Gastroesophageal sphincter (tissue), 3 donors: ENCODE results near the gene ASAP2.

Experiments used
- EP300 ChIP-seq: sonication (generic); formaldehyde crosslinking; IDR thresholded peaks from one replicate; pipeline ENCODE4 v1.6.1; 2017; ENCODE audit warnings: antibody characterized with exemption, mild to moderate bottlenecking
- POLR2A ChIP-seq, 2 donors: fragments of 450-650 bp; IDR thresholded peaks; one replicate each; pipeline ENCODE4 v1.6.1; 2017; ENCODE audit warnings: antibody characterized with exemption in 2 of 2, mild to moderate bottlenecking in 2 of 2, moderate library complexity in 1 of 2
- POLR2AphosphoS5 ChIP-seq: sonication (generic); formaldehyde crosslinking; IDR thresholded peaks from one replicate; pipeline ENCODE4 v1.6.1; 2017; ENCODE audit warnings: antibody characterized with exemption
- TF ChIP-seq, protein P1 (sequence below), 4 experiments: fragments of 200-600 bp in 2 of 4; fragments of 450-650 bp in 2 of 4; sonication (generic) in 1 of 4; IDR thresholded peaks; one replicate each; pipeline ENCODE4 v1.5.1; 2017 to 2019; ENCODE audit warnings: antibody characterized with exemption in 4 of 4, mild to moderate bottlenecking in 2 of 4, moderate library complexity in 2 of 4

DNA sequence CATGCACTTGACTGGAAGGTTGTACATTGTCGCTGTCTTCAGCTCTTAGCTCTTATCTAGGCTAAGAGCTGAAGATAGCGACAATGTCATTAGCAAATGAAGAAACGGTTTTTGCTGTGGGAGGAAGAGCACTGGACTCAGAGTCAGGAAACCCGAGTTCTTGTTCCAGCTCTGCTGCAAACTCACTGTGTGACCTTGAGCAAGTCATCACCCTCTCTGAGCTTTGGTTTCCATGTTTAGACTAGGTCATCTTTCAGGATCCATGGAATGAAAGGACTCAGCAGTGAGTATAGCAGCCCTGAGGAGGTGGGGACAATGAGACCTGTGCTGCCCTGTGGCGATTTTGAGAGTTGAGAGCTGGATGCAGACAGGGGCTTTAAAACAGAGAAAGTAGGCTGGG lies 85.3 kb downstream of the ASAP2 start:
- TF ChIP-seq, protein P1, sequence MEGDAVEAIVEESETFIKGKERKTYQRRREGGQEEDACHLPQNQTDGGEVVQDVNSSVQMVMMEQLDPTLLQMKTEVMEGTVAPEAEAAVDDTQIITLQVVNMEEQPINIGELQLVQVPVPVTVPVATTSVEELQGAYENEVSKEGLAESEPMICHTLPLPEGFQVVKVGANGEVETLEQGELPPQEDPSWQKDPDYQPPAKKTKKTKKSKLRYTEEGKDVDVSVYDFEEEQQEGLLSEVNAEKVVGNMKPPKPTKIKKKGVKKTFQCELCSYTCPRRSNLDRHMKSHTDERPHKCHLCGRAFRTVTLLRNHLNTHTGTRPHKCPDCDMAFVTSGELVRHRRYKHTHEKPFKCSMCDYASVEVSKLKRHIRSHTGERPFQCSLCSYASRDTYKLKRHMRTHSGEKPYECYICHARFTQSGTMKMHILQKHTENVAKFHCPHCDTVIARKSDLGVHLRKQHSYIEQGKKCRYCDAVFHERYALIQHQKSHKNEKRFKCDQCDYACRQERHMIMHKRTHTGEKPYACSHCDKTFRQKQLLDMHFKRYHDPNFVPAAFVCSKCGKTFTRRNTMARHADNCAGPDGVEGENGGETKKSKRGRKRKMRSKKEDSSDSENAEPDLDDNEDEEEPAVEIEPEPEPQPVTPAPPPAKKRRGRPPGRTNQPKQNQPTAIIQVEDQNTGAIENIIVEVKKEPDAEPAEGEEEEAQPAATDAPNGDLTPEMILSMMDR (IDR thresholded peaks at IDR 0.05), result no peak
- TF ChIP-seq POLR2A (IDR thresholded peaks at IDR 0.05), result no peak
- TF ChIP-seq POLR2AphosphoS5, result no peak
- no peak for TF ChIP-seq EP300
